WTC11 (cell line): Measurements from ENCODE around the gene CRK. TPM values are rescaled to one million over a fixed set of nuclear protein-coding genes. Genes with fewer than 3 reads are reported as not detected.

Experiments
- ATAC-seq: fragments of 200-7000 bp; cut with Tn5 transposase; 2 replicates; pipeline ENCODE4 v1.10.0; 2021; ENCODE audit warnings: mild to moderate bottlenecking, moderate library complexity
- CTCF ChIA-PET: fragments of 300-600 bp; sonication (Branson Sonifier 250); formaldehyde crosslinking; loops from one replicate; lab custom pipeline; 2021; ENCODE audit warnings: antibody characterized with exemption; lab: Charles Lee
- POLR2A ChIA-PET: fragments of 350-600 bp; sonication (Branson Sonifier 250); formaldehyde crosslinking; loops from one replicate; lab custom pipeline; 2021; ENCODE audit warnings: antibody characterized with exemption; lab: Charles Lee
- DNase-seq: peaks from one replicate; pipeline ENCODE4 v3.0.0; 2021; ENCODE audit warnings: low spot score
- H3K27ac Mint-ChIP-seq: 2 replicates; pipeline ENCODE4 v1.8.0; 2021; ENCODE audit warnings: mixed read lengths
- H3K27me3 Mint-ChIP-seq: 2 replicates; pipeline ENCODE4 v1.8.0; 2021; ENCODE audit warnings: low read depth, mild to moderate bottlenecking, moderate library complexity, mixed read lengths
- H3K36me3 Mint-ChIP-seq: 2 replicates; pipeline ENCODE4 v1.8.0; 2021; ENCODE audit warnings: mixed read lengths
- H3K4me1 Mint-ChIP-seq: 2 replicates; pipeline ENCODE4 v1.8.0; 2022; ENCODE audit warnings: mixed read lengths
- H3K4me3 Mint-ChIP-seq: 2 replicates; pipeline ENCODE4 v1.8.0; 2021; ENCODE audit warnings: mild to moderate bottlenecking, moderate library complexity, mixed read lengths
- H3K9me3 Mint-ChIP-seq: 2 replicates; pipeline ENCODE4 v1.8.0; 2021; ENCODE audit warnings: mixed read lengths
- ATF1 ChIP-seq: sonication (generic); formaldehyde crosslinking; IDR thresholded peaks from 2 replicates; pipeline ENCODE4 v1.8.1; 2023; ENCODE audit warnings: mild to moderate bottlenecking, moderate library complexity, missing genetic modification reagents
- CREM ChIP-seq: sonication (generic); formaldehyde crosslinking; IDR thresholded peaks from 2 replicates; pipeline ENCODE4 v1.8.1; 2022; ENCODE audit warnings: mild to moderate bottlenecking, missing genetic modification reagents, moderate library complexity
- ELF4 ChIP-seq: sonication (generic); formaldehyde crosslinking; IDR thresholded peaks from 2 replicates; pipeline ENCODE4 v1.8.1; 2022; ENCODE audit warnings: low read depth, mild to moderate bottlenecking, moderate library complexity, missing genetic modification reagents
- EMX1 ChIP-seq: fragments of 250-450 bp; sonication (Bioruptor Pico); IDR thresholded peaks from 2 replicates; pipeline ENCODE4 v1.8.0; 2021; ENCODE audit warnings: mild to moderate bottlenecking
- ERG ChIP-seq: fragments of 250-450 bp; sonication (Bioruptor Pico); IDR thresholded peaks from 2 replicates; pipeline ENCODE4 v1.8.0; 2021; ENCODE audit warnings: mild to moderate bottlenecking
- GRHL2 ChIP-seq: fragments of 250-450 bp; sonication (Bioruptor Pico); IDR thresholded peaks from 2 replicates; pipeline ENCODE4 v1.8.0; 2022; ENCODE audit warnings: mild to moderate bottlenecking, moderate library complexity; ENCODE audit not compliant: insufficient replicate concordance, severe bottlenecking
- IRF2 ChIP-seq: sonication (generic); formaldehyde crosslinking; IDR thresholded peaks from 2 replicates; pipeline ENCODE4 v1.8.0; 2022; ENCODE audit warnings: low read depth, missing genetic modification reagents, borderline replicate concordance
- NR2C2 ChIP-seq: sonication (generic); formaldehyde crosslinking; IDR thresholded peaks from 2 replicates; pipeline ENCODE4 v1.8.0; 2022; ENCODE audit warnings: mild to moderate bottlenecking, missing genetic modification reagents
- OVOL2 ChIP-seq: fragments of 250-450 bp; sonication (Bioruptor Pico); IDR thresholded peaks from 2 replicates; pipeline ENCODE4 v1.9.0; 2021; ENCODE audit warnings: mild to moderate bottlenecking, borderline replicate concordance
- SMAD4 ChIP-seq: sonication (generic); formaldehyde crosslinking; IDR thresholded peaks from 2 replicates; pipeline ENCODE4 v1.8.0; 2022; ENCODE audit warnings: mild to moderate bottlenecking, missing genetic modification reagents
- TEAD4 ChIP-seq: sonication (generic); formaldehyde crosslinking; IDR thresholded peaks from 2 replicates; pipeline ENCODE4 v1.8.0; 2022; ENCODE audit warnings: mild to moderate bottlenecking, missing genetic modification reagents
- TP53 ChIP-seq: sonication (generic); formaldehyde crosslinking; IDR thresholded peaks from 2 replicates; pipeline ENCODE4 v1.8.1; 2023; ENCODE audit warnings: mild to moderate bottlenecking, missing genetic modification reagents
- ZNF121 ChIP-seq: sonication (generic); formaldehyde crosslinking; IDR thresholded peaks from 2 replicates; pipeline ENCODE4 v1.8.0; 2023; ENCODE audit warnings: missing genetic modification reagents
- ZNF281 ChIP-seq: sonication (generic); formaldehyde crosslinking; IDR thresholded peaks from 2 replicates; pipeline ENCODE4 v1.8.0; 2023; ENCODE audit warnings: mild to moderate bottlenecking, missing genetic modification reagents
- ZNF671 ChIP-seq: fragments of 250-450 bp; sonication (Bioruptor Pico); IDR thresholded peaks from 2 replicates; pipeline ENCODE4 v1.8.0; 2021; ENCODE audit warnings: mild to moderate bottlenecking
- total RNA-seq: library from RNA; stranded (reverse); gene quantifications from 3 replicates; pipeline ENCODE4 v1.2.3, GENCODE V29; 2021
- TF ChIP-seq, protein P1 (sequence below): fragments of 250-450 bp; sonication (Bioruptor Pico); IDR thresholded peaks from 2 replicates; pipeline ENCODE4 v1.9.0; 2021; ENCODE audit warnings: moderate library complexity, mild to moderate bottlenecking, inconsistent platforms, borderline replicate concordance
- TF ChIP-seq, protein P2 (sequence below): sonication (generic); formaldehyde crosslinking; IDR thresholded peaks from 2 replicates; pipeline ENCODE4 v1.8.1; 2023; ENCODE audit warnings: mild to moderate bottlenecking, missing genetic modification reagents, borderline replicate concordance
- TF ChIP-seq, protein P3 (sequence below): sonication (generic); formaldehyde crosslinking; IDR thresholded peaks from 2 replicates; pipeline ENCODE4 v1.8.1; 2023; ENCODE audit warnings: mild to moderate bottlenecking, missing genetic modification reagents, moderate library complexity
- TF ChIP-seq, protein P4 (sequence below): sonication (generic); formaldehyde crosslinking; IDR thresholded peaks from 2 replicates; pipeline ENCODE4 v1.8.0; 2022; ENCODE audit warnings: mild to moderate bottlenecking, missing genetic modification reagents

CRK gene
- total RNA-seq, 1 experiment from 2014 or later: 45.2 TPM

GRCh38 chr17:1374431-1375177 lies 81.4 kb downstream of the CRK start:
- no peaks in the 10 kb centered on the region for H3K9me3 Mint-ChIP-seq

GRCh38 chr17:1373707-1374237 lies 82.3 kb downstream of the CRK start:
- POLR2A ChIA-PET: interaction anchor here (0.7 kb wide), 1 partner anchor 13 kb away, joined by 3 read pairs; no protein-coding TSS in a partner anchor
- CTCF ChIA-PET: interaction anchor here (4.4 kb wide), 1 partner anchor 8 kb away, joined by 55 read pairs; no protein-coding TSS in a partner anchor
- TF ChIP-seq ERG: no peak
- TF ChIP-seq, protein P1, sequence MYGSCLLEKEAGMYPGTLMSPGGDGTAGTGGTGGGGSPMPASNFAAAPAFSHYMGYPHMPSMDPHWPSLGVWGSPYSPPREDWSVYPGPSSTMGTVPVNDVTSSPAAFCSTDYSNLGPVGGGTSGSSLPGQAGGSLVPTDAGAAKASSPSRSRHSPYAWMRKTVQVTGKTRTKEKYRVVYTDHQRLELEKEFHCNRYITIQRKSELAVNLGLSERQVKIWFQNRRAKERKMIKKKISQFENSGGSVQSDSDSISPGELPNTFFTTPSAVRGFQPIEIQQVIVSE: no peak
- no peak for ATAC-seq
- peaks cover 78% of the 10 kb centered on the region for H3K4me1 Mint-ChIP-seq
- no peak overlapping the region; the same call in 1 of the 2 replicates for H3K27ac Mint-ChIP-seq
- DNase-seq: no peak
- H3K27me3 Mint-ChIP-seq: no peaks in the 10 kb centered on the region
- H3K4me3 Mint-ChIP-seq: no peak overlapping the region
- H3K36me3 Mint-ChIP-seq: peaks cover 18% of the 10 kb centered on the region
- H3K9me3 Mint-ChIP-seq: no peaks in the 10 kb centered on the region

More at GRCh38 chr17:1374431-1375177, 81.4 kb downstream of the CRK start:
- H3K4me1 Mint-ChIP-seq: peaks cover 78% of the 10 kb centered on the region
- peak overlapping the region; percentile 95 for H3K27ac Mint-ChIP-seq
- POLR2A ChIA-PET: no interaction called here
- CTCF ChIA-PET: interaction anchor here (4.4 kb wide), 1 partner anchor 8 kb away, joined by 55 read pairs; no protein-coding TSS in a partner anchor
- ATAC-seq (no peak), DNase-seq (no peak)
- no peak overlapping the region for H3K4me3 Mint-ChIP-seq
- peaks cover 18% of the 10 kb centered on the region for H3K36me3 Mint-ChIP-seq
- H3K27me3 Mint-ChIP-seq: no peaks in the 10 kb centered on the region
- TF ChIP-seq EMX1 (CRISPR knock-in tag) (no peak), NR2C2 (CRISPR knock-in tag) (no peak), CREM (CRISPR knock-in tag) (no peak), OVOL2 (CRISPR knock-in tag) (no peak), ZNF121 (CRISPR knock-in tag) (peak; percentile 99)
- TF ChIP-seq, protein P2, sequence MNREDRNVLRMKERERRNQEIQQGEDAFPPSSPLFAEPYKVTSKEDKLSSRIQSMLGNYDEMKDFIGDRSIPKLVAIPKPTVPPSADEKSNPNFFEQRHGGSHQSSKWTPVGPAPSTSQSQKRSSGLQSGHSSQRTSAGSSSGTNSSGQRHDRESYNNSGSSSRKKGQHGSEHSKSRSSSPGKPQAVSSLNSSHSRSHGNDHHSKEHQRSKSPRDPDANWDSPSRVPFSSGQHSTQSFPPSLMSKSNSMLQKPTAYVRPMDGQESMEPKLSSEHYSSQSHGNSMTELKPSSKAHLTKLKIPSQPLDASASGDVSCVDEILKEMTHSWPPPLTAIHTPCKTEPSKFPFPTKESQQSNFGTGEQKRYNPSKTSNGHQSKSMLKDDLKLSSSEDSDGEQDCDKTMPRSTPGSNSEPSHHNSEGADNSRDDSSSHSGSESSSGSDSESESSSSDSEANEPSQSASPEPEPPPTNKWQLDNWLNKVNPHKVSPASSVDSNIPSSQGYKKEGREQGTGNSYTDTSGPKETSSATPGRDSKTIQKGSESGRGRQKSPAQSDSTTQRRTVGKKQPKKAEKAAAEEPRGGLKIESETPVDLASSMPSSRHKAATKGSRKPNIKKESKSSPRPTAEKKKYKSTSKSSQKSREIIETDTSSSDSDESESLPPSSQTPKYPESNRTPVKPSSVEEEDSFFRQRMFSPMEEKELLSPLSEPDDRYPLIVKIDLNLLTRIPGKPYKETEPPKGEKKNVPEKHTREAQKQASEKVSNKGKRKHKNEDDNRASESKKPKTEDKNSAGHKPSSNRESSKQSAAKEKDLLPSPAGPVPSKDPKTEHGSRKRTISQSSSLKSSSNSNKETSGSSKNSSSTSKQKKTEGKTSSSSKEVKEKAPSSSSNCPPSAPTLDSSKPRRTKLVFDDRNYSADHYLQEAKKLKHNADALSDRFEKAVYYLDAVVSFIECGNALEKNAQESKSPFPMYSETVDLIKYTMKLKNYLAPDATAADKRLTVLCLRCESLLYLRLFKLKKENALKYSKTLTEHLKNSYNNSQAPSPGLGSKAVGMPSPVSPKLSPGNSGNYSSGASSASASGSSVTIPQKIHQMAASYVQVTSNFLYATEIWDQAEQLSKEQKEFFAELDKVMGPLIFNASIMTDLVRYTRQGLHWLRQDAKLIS: no peak

DNA sequence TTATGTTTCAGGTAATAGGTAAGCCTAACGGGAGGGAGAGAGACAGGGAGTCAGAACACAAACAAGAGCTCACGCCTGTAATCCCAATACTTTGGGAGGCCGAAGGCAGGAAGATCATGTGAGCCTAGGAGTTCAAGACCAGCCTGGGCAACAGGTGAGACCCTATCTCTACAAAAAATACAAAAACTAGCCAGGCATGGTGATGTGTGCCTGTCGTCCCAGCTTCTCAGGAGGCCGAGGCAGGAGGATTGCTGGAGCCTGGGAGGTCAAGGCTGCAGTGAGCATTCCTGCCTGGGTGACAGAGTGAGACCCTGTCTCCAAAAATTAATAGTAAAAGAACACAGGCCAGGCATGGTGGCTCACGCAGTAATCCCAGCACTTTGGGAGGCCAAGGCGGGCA lies 83.4 kb downstream of the CRK start:
- no peaks in the 10 kb centered on the region for H3K9me3 Mint-ChIP-seq
- no peak overlapping the region for H3K4me3 Mint-ChIP-seq
- H3K27ac Mint-ChIP-seq: peak overlapping the region; percentile 89
- DNase-seq (no peak), ATAC-seq (no peak)
- CTCF ChIA-PET: no interaction called here
- H3K36me3 Mint-ChIP-seq: peaks cover 15% of the 10 kb centered on the region
- H3K4me1 Mint-ChIP-seq: peaks cover 77% of the 10 kb centered on the region
- POLR2A ChIA-PET: interaction anchor here (1.2 kb wide), 1 partner anchor 14 kb away, joined by 4 read pairs; no protein-coding TSS in a partner anchor
- H3K27me3 Mint-ChIP-seq: no peaks in the 10 kb centered on the region
- TF ChIP-seq TEAD4 (CRISPR knock-in tag): no peak
- TF ChIP-seq IRF2 (CRISPR knock-in tag): no peak
- TF ChIP-seq ELF4 (CRISPR knock-in tag): no peak
- TF ChIP-seq, protein P3, sequence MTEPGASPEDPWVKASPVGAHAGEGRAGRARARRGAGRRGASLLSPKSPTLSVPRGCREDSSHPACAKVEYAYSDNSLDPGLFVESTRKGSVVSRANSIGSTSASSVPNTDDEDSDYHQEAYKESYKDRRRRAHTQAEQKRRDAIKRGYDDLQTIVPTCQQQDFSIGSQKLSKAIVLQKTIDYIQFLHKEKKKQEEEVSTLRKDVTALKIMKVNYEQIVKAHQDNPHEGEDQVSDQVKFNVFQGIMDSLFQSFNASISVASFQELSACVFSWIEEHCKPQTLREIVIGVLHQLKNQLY (CRISPR knock-in tag): no peak
- TF ChIP-seq, protein P4, sequence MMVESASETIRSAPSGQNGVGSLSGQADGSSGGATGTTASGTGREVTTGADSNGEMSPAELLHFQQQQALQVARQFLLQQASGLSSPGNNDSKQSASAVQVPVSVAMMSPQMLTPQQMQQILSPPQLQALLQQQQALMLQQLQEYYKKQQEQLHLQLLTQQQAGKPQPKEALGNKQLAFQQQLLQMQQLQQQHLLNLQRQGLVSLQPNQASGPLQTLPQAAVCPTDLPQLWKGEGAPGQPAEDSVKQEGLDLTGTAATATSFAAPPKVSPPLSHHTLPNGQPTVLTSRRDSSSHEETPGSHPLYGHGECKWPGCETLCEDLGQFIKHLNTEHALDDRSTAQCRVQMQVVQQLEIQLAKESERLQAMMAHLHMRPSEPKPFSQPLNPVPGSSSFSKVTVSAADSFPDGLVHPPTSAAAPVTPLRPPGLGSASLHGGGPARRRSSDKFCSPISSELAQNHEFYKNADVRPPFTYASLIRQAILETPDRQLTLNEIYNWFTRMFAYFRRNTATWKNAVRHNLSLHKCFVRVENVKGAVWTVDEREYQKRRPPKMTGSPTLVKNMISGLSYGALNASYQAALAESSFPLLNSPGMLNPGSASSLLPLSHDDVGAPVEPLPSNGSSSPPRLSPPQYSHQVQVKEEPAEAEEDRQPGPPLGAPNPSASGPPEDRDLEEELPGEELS (CRISPR knock-in tag): no peak
- TF ChIP-seq ZNF281 (CRISPR knock-in tag): no peak
- TF ChIP-seq ZNF671 (CRISPR knock-in tag): no peak
- TF ChIP-seq GRHL2 (CRISPR knock-in tag): no peak
- TF ChIP-seq SMAD4: no peak
- TF ChIP-seq TP53 (CRISPR knock-in tag): no peak
- TF ChIP-seq ATF1 (CRISPR knock-in tag): no peak
